MM.1S (cell line): ENCODE results near the gene UNK.

ENCODE experiments used
- DNase-seq: peaks from one replicate; pipeline ENCODE4 v3.0.0-alpha.2; 2015
- H2AFZ ChIP-seq: fragments of 300-600 bp; sonication (generic); 2 replicates; pipeline ENCODE4 v1.6.0; 2016; ENCODE audit warnings: antibody characterized with exemption, low read length
- H3F3A ChIP-seq: fragments of 300-600 bp; sonication (generic); 2 replicates; pipeline ENCODE4 v1.6.1; 2016; ENCODE audit warnings: mild to moderate bottlenecking, antibody characterized with exemption, low read length, moderate library complexity, mixed read lengths; ENCODE audit not compliant: insufficient read depth
- H3K27ac ChIP-seq: fragments of 300-600 bp; sonication (generic); 2 replicates; pipeline ENCODE4 v1.5.1; 2016; ENCODE audit warnings: mild to moderate bottlenecking, low read length
- H3K27me3 ChIP-seq: fragments of 300-600 bp; sonication (generic); replicated peaks from 2 replicates; pipeline ENCODE4 v1.6.0; 2016; ENCODE audit warnings: low read length; ENCODE audit not compliant: insufficient read depth
- H3K36me3 ChIP-seq: fragments of 300-600 bp; sonication (generic); replicated peaks from 2 replicates; pipeline ENCODE4 v1.6.1; 2016; ENCODE audit warnings: mild to moderate bottlenecking, low read length, mixed read lengths; ENCODE audit not compliant: insufficient read depth
- H3K4me1 ChIP-seq: fragments of 300-600 bp; sonication (generic); 2 replicates; pipeline ENCODE4 v1.6.1; 2016; ENCODE audit warnings: low read length, mixed read lengths
- H3K4me2 ChIP-seq: fragments of 300-600 bp; sonication (generic); 2 replicates; pipeline ENCODE4 v1.6.0; 2016; ENCODE audit warnings: low read depth, low read length
- H3K4me3 ChIP-seq: fragments of 300-600 bp; sonication (generic); 2 replicates; pipeline ENCODE4 v1.5.1; 2016; ENCODE audit warnings: low read length, mixed read lengths
- H3K79me2 ChIP-seq: fragments of 300-600 bp; sonication (generic); 2 replicates; pipeline ENCODE4 v1.6.1; 2016; ENCODE audit warnings: mixed run types, low read length, mixed read lengths
- H3K9ac ChIP-seq: fragments of 300-600 bp; sonication (generic); 2 replicates; pipeline ENCODE4 v1.6.1; 2016; ENCODE audit warnings: low read length, mixed read lengths
- H3K9me2 ChIP-seq: fragments of 300-600 bp; sonication (generic); replicated peaks from 2 replicates; pipeline ENCODE4 v1.6.1; 2016; ENCODE audit warnings: mild to moderate bottlenecking, low read length, mixed read lengths; ENCODE audit not compliant: insufficient read depth
- H3K9me3 ChIP-seq: fragments of 300-600 bp; sonication (generic); replicated peaks from 2 replicates; pipeline ENCODE4 v1.6.1; 2016; ENCODE audit warnings: mild to moderate bottlenecking, low read length, mixed read lengths; ENCODE audit not compliant: insufficient read depth
- H4K20me1 ChIP-seq: fragments of 300-600 bp; sonication (generic); 2 replicates; pipeline ENCODE4 v1.6.1; 2016; ENCODE audit warnings: mild to moderate bottlenecking, low read length, moderate library complexity, mixed read lengths; ENCODE audit not compliant: insufficient read depth
- CTCF ChIP-seq: fragments of 300-600 bp; sonication (generic); IDR thresholded peaks from 2 replicates; pipeline ENCODE4 v1.5.1; 2016; ENCODE audit warnings: antibody characterized with exemption, low read length, mixed read lengths
- EZH2 ChIP-seq: fragments of 300-600 bp; sonication (generic); optimal IDR thresholded peaks from 2 replicates; pipeline ENCODE3; 2017; ENCODE audit warnings: low read depth, mild to moderate bottlenecking, antibody characterized with exemption, low read length, mixed read lengths
- EZH2phosphoT487 ChIP-seq: fragments of 300-600 bp; sonication (generic); IDR thresholded peaks from 2 replicates; pipeline ENCODE4 v1.6.1; 2018; ENCODE audit warnings: antibody characterized with exemption, low read length

Gene UNK

GRCh38 chr17:75822800-75823166 is 38.2 kb downstream of the UNK start:
- Histone ChIP-seq H3K9ac (no peak overlapping the region), H3K9me3 (no peaks in the 10 kb centered on the region), H3K27ac (no peak overlapping the region), H3K4me3 (no peak overlapping the region), H4K20me1 (no peaks in the 10 kb centered on the region), H3K9me2 (no peaks in the 10 kb centered on the region), H3K27me3 (no peaks in the 10 kb centered on the region), H3K4me1 (peaks cover 9% of the 10 kb centered on the region), H2AFZ (no peak overlapping the region), H3F3A (no peaks in the 10 kb centered on the region; the same call in 1 of the 2 replicates), H3K4me2 (no peak overlapping the region), H3K36me3 (no peaks in the 10 kb centered on the region), H3K79me2 (no peaks in the 10 kb centered on the region)
- no peak for DNase-seq
- TF ChIP-seq EZH2 (no peak), EZH2phosphoT487 (no peak), CTCF (no peak)

- H3K27me3 ChIP-seq, result no peaks in the 10 kb centered on the region
- no peak overlapping the region for H3K9ac ChIP-seq
- H3K79me2 ChIP-seq, result no peaks in the 10 kb centered on the region
- no peaks in the 10 kb centered on the region for H3K9me2 ChIP-seq
- no peaks in the 10 kb centered on the region; the same call in 1 of the 2 replicates for H3F3A ChIP-seq
- no peak overlapping the region for H3K4me2 ChIP-seq
- TF ChIP-seq EZH2phosphoT487, result no peak
- TF ChIP-seq EZH2, result no peak
- no peak for TF ChIP-seq CTCF
- no peak overlapping the region for H3K4me3 ChIP-seq
- no peak overlapping the region for H2AFZ ChIP-seq
- H3K9me3 ChIP-seq, result no peaks in the 10 kb centered on the region
- no peak for DNase-seq
- H4K20me1 ChIP-seq, result no peaks in the 10 kb centered on the region
- no peak overlapping the region for H3K27ac ChIP-seq
- peaks cover 9% of the 10 kb centered on the region for H3K4me1 ChIP-seq
- no peaks in the 10 kb centered on the region for H3K36me3 ChIP-seq
Measured at GRCh38 chr17:75823257-75824041, 38.8 kb downstream of the UNK start.

GRCh38 chr17:75824050-75824552 is 39.5 kb downstream of the UNK start:
- no peaks in the 10 kb centered on the region for H4K20me1 ChIP-seq
- H3K4me2 ChIP-seq, result no peak overlapping the region
- no peak overlapping the region for H3K4me3 ChIP-seq
- DNase-seq, result no peak
- TF ChIP-seq EZH2 (no peak), EZH2phosphoT487 (no peak), CTCF (no peak)
- H3K36me3 ChIP-seq, result no peaks in the 10 kb centered on the region
- H2AFZ ChIP-seq, result no peak overlapping the region
- no peak overlapping the region for H3K27ac ChIP-seq
- H3F3A ChIP-seq, result no peaks in the 10 kb centered on the region; the same call in 1 of the 2 replicates
- no peaks in the 10 kb centered on the region for H3K9me3 ChIP-seq
- no peaks in the 10 kb centered on the region for H3K9me2 ChIP-seq
- H3K9ac ChIP-seq, result no peak overlapping the region
- H3K4me1 ChIP-seq, result peaks cover 9% of the 10 kb centered on the region
- no peaks in the 10 kb centered on the region for H3K27me3 ChIP-seq
- H3K79me2 ChIP-seq, result no peaks in the 10 kb centered on the region
